HL-60 (cell line): Measurements from ENCODE around the gene PNLDC1.

Experiments
- DNase-seq, 2 experiments: peaks; one replicate each; pipeline ENCODE4 v3.0.0-alpha.2; 2010 to 2020; ENCODE audit warnings: low read depth in 1 of 2, low spot score in 1 of 2
- H3K27ac ChIP-seq: fragments of 250-450 bp; sonication (Bioruptor Pico); replicated peaks from 2 replicates; pipeline ENCODE4 v1.5.1; 2020; ENCODE audit warnings: mild to moderate bottlenecking, moderate library complexity
- H3K27me3 ChIP-seq: fragments of 250-450 bp; sonication (Bioruptor Pico); 2 replicates; pipeline ENCODE4 v1.5.1; 2021; ENCODE audit warnings: mild to moderate bottlenecking, moderate library complexity; ENCODE audit not compliant: insufficient read depth, poor library complexity, severe bottlenecking
- H3K4me3 ChIP-seq: replicated peaks from 2 replicates; pipeline ENCODE4 v1.5.1; 2011; ENCODE audit warnings: mild to moderate bottlenecking, control low read depth, low read length; ENCODE audit not compliant: insufficient read depth
- CTCF ChIP-seq: IDR thresholded peaks from one replicate; pipeline ENCODE4 v1.5.1; 2011; ENCODE audit warnings: low read length, control low read depth, inconsistent platforms; ENCODE audit not compliant: insufficient read depth
- GABPA ChIP-seq: IDR thresholded peaks from 2 replicates; pipeline ENCODE4 v1.6.1; 2012; ENCODE audit warnings: low read depth
- POLR2AphosphoS5 ChIP-seq: IDR thresholded peaks from 2 replicates; pipeline ENCODE4 v1.6.1; 2012; ENCODE audit warnings: low read depth
- REST ChIP-seq: IDR thresholded peaks from 2 replicates; pipeline ENCODE4 v1.6.1; 2012; ENCODE audit warnings: low read depth; ENCODE audit not compliant: insufficient replicate concordance
- SPI1 ChIP-seq: IDR thresholded peaks from 2 replicates; pipeline ENCODE4 v1.6.1; 2012; ENCODE audit warnings: low read depth, mild to moderate bottlenecking, borderline replicate concordance

PNLDC1 gene

GRCh38 chr6:159819932-159820640 lies 20.0 kb downstream of the PNLDC1 start:
- 0 out of 2 replicates have a peak, but pooled peaks have one; percentile 17 for TF ChIP-seq GABPA
- TF ChIP-seq CTCF = no peak
- no peak; the same call in 1 of the 2 replicates for TF ChIP-seq SPI1
- TF ChIP-seq POLR2AphosphoS5 = peak; percentile 85
- no peak for TF ChIP-seq REST
- Histone ChIP-seq H3K27me3 (no peaks in the 10 kb centered on the region), H3K4me3 (peak overlapping the region; percentile 20), H3K27ac (peak overlapping the region; percentile 83)
- peak; percentile 92 to 97 for DNase-seq

- TF ChIP-seq REST (no peak), POLR2AphosphoS5 (0 out of 2 replicates have a peak, but pooled peaks have one; percentile 60), GABPA (no peak)
- Histone ChIP-seq H3K4me3 (no peak overlapping the region), H3K27ac (peak overlapping the region; percentile 83), H3K27me3 (no peaks in the 10 kb centered on the region)
- DNase-seq = peak in 1 of 2 experiments; percentile 63
Observed at GRCh38 chr6:159821122-159821521, 21.0 kb downstream of the PNLDC1 start.

GRCh38 chr6:159821726-159822125 lies 21.6 kb downstream of the PNLDC1 start:
- TF ChIP-seq GABPA = no peak
- TF ChIP-seq CTCF = no peak
- TF ChIP-seq SPI1 = no peak
- TF ChIP-seq REST = no peak
- TF ChIP-seq POLR2AphosphoS5 = no peak
- Histone ChIP-seq H3K27me3 (no peaks in the 10 kb centered on the region), H3K4me3 (no peak overlapping the region), H3K27ac (peak overlapping the region; percentile 83)
- DNase-seq = no peak
